ENCODE results near the gene ZNF177.
A peak's percentile ranks its signal among the peaks of the same experiment; 100 is the strongest.
"Not testable (repeated sequence)": the region's sequence is repeated elsewhere in the genome, so short reads cannot be mapped to it uniquely, and the experiment has no call there.

ZNF177 gene

GRCh38 chr19:9362905-9363304 lies at the start of gene ZNF177:
Gene ZNF177, plus strand, starts transcription at chr19:9363013. Its CDS starts 15,299 bp downstream, at chr19:9378312.
- no peak for DNase-seq

DNA sequence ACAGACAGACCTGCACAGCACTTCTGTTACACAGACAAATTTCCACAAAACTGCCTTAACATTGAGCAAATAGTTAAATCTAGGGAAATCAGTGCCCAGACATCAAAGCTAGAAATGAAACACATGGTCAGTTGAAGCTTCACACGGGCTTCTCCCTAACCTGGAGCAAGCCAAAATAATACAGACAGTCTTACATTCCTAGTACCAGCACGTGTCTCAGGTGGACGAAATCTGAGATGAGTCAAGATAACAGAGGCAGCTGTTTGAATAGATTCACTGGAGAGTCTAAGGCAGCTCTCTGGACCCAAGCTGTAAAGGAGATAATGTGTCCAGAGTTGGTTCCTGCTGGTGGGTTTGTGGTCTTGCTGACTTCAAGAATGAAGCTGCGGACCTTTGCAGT lies 49.1 kb upstream of the ZNF177 start:
- no peak for DNase-seq

- DNase-seq = no peak
Measured at GRCh38 chr19:9321338-9321737, 41.5 kb upstream of the ZNF177 start.

- DNase-seq = not testable (repeated sequence)
Measured at GRCh38 chr19:9321756-9322155, 41.1 kb upstream of the ZNF177 start.

DNA sequence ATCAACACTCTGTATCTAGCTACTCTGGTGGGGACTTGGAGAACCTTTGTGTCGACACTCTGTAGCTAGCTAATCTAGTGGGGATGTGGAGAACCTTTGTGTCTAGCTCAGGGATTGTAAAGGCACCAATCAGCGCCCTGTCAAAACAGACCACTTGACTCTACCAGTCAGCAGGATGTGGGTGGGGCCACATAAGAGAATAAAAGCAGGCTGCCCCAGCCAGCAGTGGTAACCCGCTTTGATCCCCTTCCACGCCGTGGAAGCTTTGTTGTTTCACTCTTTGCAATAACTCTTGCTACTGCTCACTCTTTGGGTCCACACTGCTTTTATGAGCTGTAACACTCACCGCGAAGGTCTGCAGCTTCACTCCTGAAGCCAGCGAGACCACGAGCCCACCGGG lies 40.6 kb upstream of the ZNF177 start:
- not testable (repeated sequence) for DNase-seq

GRCh38 chr19:9323557-9323918 lies 39.3 kb upstream of the ZNF177 start:
- DNase-seq = peak; percentile 89

DNA sequence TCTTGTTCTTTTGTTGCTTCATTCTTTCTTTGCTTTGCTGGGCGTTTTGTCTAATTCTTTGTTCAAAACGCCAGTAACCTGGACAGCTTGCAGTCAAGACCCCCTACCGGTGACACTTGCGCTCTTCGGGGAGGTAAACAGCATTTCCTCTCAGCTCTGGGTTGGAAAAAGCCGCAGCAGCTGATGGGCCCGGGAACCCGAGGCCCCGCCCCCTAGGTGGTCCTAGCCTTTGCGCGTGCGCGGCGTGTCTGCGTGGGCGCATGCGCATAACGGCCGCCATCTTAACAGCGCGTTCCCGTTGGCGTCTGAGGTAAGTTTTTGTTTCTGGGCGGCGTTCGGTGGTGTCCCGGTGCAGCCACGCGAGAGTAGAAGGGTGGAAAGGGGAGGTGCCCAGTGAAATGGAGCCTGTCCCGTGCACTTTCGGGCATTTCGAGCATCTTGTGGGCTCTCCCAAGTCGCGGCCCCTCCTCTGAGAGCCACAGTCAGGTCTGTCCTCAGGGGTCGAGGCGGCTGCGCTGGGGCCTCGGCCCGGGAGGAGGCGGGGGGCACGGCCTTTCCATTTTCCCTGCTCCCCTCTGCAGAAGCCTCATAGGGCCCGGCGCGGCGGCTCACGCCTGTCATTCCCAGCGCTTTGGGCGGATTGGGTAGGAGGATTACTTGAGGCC lies 38.8 kb upstream of the ZNF177 start, which contains the start of gene ZNF559:
TSS of gene ZNF559 (plus strand) at position 261 of the 665 bp plus-strand sequence. CDS start 14,371 bp downstream, outside the sequence.
- DNase-seq = peak; percentile 95

- DNase-seq = no peak
Measured at GRCh38 chr19:9324584-9324962, 38.2 kb upstream of the ZNF177 start.

DNA sequence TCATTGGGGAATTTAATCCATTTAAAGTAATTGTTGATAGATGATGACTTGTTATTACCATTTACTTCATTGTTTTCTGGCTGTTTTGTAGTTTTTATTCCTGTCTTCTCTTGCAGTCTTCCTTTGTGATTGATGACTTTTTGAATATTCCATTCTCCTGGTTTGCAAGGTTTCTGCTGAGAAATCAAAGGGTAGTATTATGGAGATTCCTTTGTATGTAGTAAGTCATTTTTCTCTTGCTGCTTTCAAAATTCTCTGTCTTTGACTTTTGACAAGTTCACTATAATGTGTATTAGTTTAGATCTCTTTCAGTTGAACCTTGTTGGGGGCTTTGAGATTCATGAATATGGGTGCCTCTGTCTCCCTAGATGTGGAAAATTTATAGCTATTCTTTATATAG lies 32.8 kb upstream of the ZNF177 start:
- no peak for DNase-seq

DNA sequence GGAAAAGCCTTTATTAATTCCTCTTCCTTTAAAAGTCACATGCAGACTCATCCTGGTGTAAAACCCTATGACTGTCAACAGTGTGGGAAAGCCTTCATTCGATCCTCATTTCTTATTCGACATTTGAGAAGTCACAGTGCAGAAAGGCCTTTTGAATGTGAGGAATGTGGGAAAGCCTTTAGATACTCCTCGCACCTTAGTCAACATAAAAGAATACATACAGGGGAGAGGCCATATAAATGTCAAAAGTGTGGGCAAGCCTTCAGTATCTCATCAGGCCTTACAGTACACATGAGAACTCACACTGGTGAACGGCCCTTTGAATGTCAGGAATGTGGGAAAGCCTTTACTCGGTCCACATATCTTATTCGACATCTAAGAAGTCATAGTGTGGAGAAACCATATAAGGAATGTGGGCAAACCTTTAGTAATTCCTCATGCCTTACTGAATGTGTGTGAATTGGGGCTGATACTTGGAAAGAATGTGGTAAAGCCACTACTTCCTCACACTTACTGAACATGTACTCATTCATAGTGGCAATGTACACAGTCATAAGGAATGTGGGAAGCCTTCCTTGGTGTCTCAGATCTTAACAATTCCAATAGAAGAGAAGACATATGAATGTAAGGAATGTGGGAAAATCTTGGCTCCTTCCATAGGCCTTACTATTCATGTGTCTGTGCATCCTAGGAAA lies 20.1 kb upstream of the ZNF177 start:
- peak; percentile 14 for DNase-seq

DNA sequence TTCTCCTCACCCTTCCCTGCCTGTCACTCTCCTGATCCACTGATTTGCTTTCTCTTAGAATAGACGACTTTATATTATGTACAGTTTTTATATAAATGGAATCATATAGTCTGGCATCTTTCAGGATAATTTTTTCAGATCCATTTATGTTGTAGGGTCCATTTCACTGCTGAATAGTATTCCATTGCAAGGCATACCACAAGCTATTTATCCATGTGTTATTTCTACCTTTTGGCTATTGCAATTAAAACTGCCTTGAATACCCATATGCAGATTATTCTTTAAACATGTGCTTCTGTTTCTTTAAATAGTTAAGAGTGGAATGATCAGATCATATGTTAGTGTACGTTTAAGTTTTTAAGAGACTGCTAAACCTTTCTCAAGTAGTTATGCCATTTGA lies 17.8 kb upstream of the ZNF177 start:
- DNase-seq = no peak

GRCh38 chr19:9348253-9348652 lies 14.6 kb upstream of the ZNF177 start:
- no peak for DNase-seq

DNA sequence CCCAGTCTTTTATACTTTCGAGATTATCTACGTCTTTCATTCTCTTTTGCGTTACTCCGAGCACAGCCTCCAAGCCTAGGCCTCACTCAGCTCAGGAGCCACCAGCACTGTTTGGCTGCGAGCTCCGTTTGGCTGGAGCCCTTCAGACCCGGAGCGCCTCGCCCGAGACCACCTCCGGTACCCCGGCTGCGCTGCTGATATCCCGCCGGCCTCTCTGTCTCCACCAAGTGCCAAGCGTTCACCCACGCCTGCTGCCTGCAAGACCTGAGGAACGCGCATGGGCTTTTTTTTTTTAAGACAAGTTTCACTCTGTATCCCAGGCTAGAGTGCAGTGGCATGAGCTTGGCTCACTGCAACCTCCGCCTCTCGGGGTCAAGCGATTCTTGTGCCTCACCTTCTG lies 14.1 kb upstream of the ZNF177 start:
- DNase-seq = no peak

- no peak for DNase-seq
Measured at GRCh38 chr19:9352505-9352904, 10.3 kb upstream of the ZNF177 start.

- no peak for DNase-seq
Measured at GRCh38 chr19:9353011-9353410, 9.8 kb upstream of the ZNF177 start.

- DNase-seq = no peak
Measured at GRCh38 chr19:9354651-9355050, 8.2 kb upstream of the ZNF177 start.

- DNase-seq = no peak
Measured at GRCh38 chr19:9370738-9371619, 8.2 kb downstream of the ZNF177 start.

GRCh38 chr19:9381361-9381785 lies 18.6 kb downstream of the ZNF177 start:
- DNase-seq = no peak

GRCh38 chr19:9406798-9407352 lies 44.1 kb downstream of the ZNF177 start:
- DNase-seq = peak; percentile 60

DNA sequence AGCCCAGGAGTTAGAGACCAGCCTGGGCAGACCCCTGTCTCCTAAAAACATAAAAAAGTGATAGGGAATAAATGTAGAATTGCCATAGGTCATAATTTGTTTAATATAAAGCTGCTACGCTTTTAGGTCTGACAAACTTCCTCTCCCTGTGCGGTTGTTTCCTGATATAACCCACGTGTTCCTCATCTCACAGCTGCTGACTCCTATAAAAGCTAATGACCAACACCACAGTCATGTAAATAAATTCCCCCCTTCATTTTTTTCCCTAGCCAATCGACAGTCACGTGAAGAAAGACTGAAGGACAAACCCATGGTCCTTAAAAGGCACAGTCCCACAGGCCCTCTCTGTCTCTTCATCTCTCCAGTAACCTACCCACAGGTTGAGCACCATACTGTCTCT lies 45.0 kb downstream of the ZNF177 start:
- DNase-seq = no peak

DNA sequence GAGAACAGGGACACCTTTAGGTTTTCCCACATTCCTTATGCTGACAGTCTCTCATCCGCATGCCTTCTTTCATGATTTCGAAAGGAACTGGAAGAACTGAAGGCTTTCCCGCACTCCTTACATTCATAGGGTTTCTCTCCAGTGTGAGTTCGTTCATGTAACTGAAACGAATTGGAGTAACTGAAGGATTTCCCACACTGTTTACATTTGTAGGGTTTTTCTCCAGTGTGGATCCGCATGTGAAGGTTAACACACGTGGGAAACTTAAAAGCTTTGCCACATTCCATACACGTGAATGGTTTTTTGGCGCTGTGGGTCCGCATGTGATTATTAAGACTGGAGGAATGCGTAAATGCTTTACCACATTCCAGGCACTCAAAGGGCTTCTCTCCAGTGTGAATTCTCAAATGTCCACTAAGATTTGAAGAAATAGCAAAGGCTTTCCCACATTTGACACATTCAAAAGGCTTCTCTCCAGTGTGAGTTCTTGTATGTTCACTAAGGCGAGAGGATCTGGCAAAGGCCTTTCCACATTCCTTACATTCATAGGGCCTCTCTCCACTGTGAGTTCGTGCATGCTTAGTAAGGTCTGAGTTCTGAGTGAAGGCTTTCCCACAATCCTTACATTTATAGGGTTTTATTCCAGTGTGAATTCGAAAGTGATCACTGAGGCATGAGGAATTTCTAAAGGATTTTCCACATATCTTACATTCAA lies 50.6 kb downstream of the ZNF177 start:
- DNase-seq = no peak

DNA sequence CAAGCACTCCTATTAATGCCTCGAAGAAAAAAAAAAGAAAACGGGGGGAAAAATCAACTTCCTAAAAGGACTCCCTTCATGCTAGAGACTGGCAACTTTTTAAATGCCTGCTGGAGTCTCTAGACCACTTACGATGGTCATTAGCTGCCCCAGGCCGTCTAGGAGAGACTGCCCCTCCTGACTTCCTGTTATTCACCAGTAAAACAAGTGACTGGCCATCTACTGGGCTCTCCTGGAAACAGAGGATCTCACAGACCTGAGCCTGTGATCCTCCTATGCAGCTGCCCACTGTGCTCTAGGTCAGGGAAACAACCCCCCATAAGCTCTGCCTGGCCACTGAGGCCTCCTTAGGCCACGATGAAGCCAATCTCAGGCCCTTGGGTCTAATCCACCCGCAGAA lies 65.1 kb downstream of the ZNF177 start:
- no peak for DNase-seq

DNA sequence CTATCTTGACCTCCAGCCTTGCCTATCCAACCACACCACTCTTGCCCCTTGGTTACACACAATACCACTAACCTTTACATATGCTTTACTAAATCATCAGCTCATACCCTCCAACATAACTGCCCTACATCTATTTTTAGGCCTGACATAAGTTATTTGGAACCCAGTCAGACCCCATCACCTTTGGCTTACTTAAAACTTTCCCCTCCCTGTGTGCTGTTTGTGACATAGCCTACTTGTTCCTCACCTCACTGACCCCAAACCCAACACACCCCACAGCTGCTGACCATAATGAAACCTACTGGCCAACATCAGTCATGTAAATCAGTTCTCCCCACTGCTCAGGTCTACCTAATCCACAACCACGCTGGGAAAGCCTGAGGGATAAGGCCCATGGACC lies 67.6 kb downstream of the ZNF177 start:
- no peak for DNase-seq

Measured in DMS53 (cell line).